ENCODE measurements around the gene EGFR. TPM values are rescaled to one million over a fixed set of nuclear protein-coding genes. Genes with fewer than 3 reads are reported as not detected.

Gene EGFR
- polyA plus RNA-seq, 1 of the 3 experiments (the other 2 are of a cell fraction): 37.6 TPM

- TF ChIP-seq NFIC (IDR thresholded peaks at IDR 0.05; ENCODE audit: borderline replicate concordance): no peak
- TF ChIP-seq RFX5 (IDR thresholded peaks at IDR 0.05; ENCODE audit: low read length): peak; percentile 12; the same call in 1 of the 2 replicates
- TF ChIP-seq RAD21 (IDR thresholded peaks at IDR 0.05; ENCODE audit: low read length): peak; percentile 99
- peak; percentile 99 for TF ChIP-seq CTCF (IDR thresholded peaks at IDR 0.05)
- no peak for TF ChIP-seq GABPA (IDR thresholded peaks at IDR 0.05; ENCODE audit: low read depth)
- TF ChIP-seq EZH2phosphoT487 (IDR thresholded peaks at IDR 0.05; ENCODE audit: borderline replicate concordance, low read depth): no peak
- peak; percentile 100 for TF ChIP-seq SMC3 (IDR thresholded peaks at IDR 0.05; ENCODE audit: low read depth, low read length)
- no peak for TF ChIP-seq RCOR1 (IDR thresholded peaks at IDR 0.05; ENCODE audit: low read length)
- TF ChIP-seq, protein P1, sequence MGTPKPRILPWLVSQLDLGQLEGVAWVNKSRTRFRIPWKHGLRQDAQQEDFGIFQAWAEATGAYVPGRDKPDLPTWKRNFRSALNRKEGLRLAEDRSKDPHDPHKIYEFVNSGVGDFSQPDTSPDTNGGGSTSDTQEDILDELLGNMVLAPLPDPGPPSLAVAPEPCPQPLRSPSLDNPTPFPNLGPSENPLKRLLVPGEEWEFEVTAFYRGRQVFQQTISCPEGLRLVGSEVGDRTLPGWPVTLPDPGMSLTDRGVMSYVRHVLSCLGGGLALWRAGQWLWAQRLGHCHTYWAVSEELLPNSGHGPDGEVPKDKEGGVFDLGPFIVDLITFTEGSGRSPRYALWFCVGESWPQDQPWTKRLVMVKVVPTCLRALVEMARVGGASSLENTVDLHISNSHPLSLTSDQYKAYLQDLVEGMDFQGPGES (IDR thresholded peaks at IDR 0.05; ENCODE audit: low read depth, low read length): no peak
- no peak for TF ChIP-seq PBX3 (IDR thresholded peaks at IDR 0.05)
- no peak; the same call in 1 of the 2 replicates for TF ChIP-seq TCF12 (IDR thresholded peaks at IDR 0.05)
- peak; percentile 28 for TF ChIP-seq CHD2 (IDR thresholded peaks at IDR 0.05; ENCODE audit: low read length, partially characterized antibody)
- TF ChIP-seq TEAD4 (IDR thresholded peaks at IDR 0.05; ENCODE audit: borderline replicate concordance, insufficient read depth): no peak
- TF ChIP-seq, protein P2, sequence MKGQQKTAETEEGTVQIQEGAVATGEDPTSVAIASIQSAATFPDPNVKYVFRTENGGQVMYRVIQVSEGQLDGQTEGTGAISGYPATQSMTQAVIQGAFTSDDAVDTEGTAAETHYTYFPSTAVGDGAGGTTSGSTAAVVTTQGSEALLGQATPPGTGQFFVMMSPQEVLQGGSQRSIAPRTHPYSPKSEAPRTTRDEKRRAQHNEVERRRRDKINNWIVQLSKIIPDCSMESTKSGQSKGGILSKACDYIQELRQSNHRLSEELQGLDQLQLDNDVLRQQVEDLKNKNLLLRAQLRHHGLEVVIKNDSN (IDR thresholded peaks at IDR 0.05; ENCODE audit: borderline replicate concordance, low read depth): peak; percentile 65; the same call in 1 of the 2 replicates
- TF ChIP-seq FOXJ3 (CRISPR knock-in tag; IDR thresholded peaks at IDR 0.05): peak; percentile 52; the same call in 1 of the 2 replicates
- no peak for TF ChIP-seq FOXM1 (IDR thresholded peaks at IDR 0.05; ENCODE audit: low read depth)
- peak; percentile 45; the same call in 1 of the 2 replicates for TF ChIP-seq NRF1 (IDR thresholded peaks at IDR 0.05; ENCODE audit: low read depth, low read length)
- peak; percentile 59 for TF ChIP-seq MXI1 (IDR thresholded peaks at IDR 0.05; ENCODE audit: low read depth, low read length)
- no peak for TF ChIP-seq POLR2AphosphoS5 (IDR thresholded peaks at IDR 0.05; ENCODE audit: low read depth, low read length)
- TF ChIP-seq TAF1 (IDR thresholded peaks at IDR 0.05; ENCODE audit: borderline replicate concordance, low read depth, low read length): peak; percentile 41; the same call in 1 of the 2 replicates
- no peak for TF ChIP-seq JUND (IDR thresholded peaks at IDR 0.05)
- no peak for TF ChIP-seq FOSL2 (IDR thresholded peaks at IDR 0.05; ENCODE audit: borderline replicate concordance, low read depth)
- TF ChIP-seq MEF2A (IDR thresholded peaks at IDR 0.05; ENCODE audit: borderline replicate concordance, low read depth): no peak
- TF ChIP-seq ELF1 (IDR thresholded peaks at IDR 0.05): no peak
- no peak for TF ChIP-seq EP300 (IDR thresholded peaks at IDR 0.05; ENCODE audit: borderline replicate concordance in 1 of 2, low read depth in 1 of 2, low read length in 1 of 2)
- no peak for TF ChIP-seq YY1 (IDR thresholded peaks at IDR 0.05; ENCODE audit: low read depth)
- no peak for TF ChIP-seq GATA2 (CRISPR knock-in tag; IDR thresholded peaks at IDR 0.05)
Measured at GRCh38 chr7:55255496-55256445, 237.0 kb downstream of the EGFR start (continued).

Data from SK-N-SH (cell line).